HG03039 (cell line): ENCODE measurements around the gene LRRC14B.
"Not testable (repeated sequence)": the region's sequence is repeated elsewhere in the genome, so short reads cannot be mapped to it uniquely, and the experiment has no call there.

Source experiments
- ATAC-seq: cut with Tn5 transposase; IDR thresholded peaks from one replicate; pipeline ENCODE4 v1.9.1; 2021; ENCODE audit warnings: mild to moderate bottlenecking, moderate library complexity; ENCODE audit not compliant: unreplicated experiment

Gene LRRC14B

GRCh38 chr5:159448-160172 lies 31.7 kb upstream of the LRRC14B start:
- ATAC-seq = no peak

DNA sequence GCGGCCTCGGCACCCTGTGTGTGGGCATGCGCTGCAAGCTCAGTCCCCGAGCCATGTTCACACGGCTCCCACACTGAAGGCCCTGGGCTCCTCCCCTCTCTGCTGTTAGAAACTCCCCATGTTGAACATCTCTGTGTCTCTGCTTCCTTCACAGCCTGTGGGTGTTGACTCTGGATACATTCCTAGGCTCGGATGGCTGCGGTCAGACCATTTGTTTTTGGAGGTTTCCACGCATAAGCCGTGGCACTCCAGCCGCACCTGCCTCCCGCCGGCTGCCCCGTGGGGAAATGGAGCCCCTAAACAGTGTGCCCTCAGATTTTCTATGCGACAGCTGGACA lies 31.2 kb upstream of the LRRC14B start:
- no peak for ATAC-seq

DNA sequence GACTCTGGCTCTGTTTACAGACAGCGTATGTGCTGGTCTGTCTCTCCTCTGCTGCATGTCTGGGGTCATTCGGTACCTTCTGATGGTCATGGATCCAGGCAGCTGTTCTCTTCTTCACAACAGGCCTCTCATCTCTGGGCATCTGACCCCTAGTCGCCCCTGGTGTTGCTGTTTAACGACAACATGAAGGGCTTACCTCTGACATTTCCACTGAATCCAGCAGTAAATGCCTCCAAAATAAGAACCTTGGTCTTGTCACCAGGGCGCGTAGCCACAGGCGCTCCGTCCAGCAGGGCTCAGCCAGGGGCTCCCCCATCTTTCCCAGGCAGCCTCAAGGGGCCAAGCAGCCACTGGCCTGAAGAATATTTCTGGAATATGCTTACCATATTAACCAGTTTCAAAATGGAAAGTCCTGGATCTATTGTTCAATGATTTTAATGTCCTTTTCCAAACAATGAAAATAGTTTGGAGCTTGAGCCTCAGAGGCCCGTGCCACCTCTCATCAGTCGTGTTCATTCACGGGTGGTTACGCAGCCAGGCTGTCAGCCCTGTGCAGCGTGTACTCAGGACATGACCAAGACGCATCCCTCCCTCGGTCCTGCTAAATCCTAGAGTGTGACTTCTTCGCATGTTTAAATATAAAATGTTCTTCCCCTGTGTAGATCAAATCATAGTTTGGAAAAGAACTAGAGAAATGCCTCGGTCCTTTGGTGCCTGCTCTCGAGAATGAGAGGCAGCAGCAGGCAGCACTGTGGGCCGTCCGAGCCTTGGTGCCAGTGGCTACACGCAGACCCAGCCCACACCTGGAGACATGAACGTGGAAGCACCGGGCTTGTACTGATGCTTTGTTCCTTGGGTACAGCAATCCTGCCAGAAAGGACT lies 30.1 kb upstream of the LRRC14B start:
- no peak for ATAC-seq

- ATAC-seq = no peak
Measured at GRCh38 chr5:161803-162110, 29.5 kb upstream of the LRRC14B start.

GRCh38 chr5:162190-162564 lies 29.1 kb upstream of the LRRC14B start:
- no peak for ATAC-seq

DNA sequence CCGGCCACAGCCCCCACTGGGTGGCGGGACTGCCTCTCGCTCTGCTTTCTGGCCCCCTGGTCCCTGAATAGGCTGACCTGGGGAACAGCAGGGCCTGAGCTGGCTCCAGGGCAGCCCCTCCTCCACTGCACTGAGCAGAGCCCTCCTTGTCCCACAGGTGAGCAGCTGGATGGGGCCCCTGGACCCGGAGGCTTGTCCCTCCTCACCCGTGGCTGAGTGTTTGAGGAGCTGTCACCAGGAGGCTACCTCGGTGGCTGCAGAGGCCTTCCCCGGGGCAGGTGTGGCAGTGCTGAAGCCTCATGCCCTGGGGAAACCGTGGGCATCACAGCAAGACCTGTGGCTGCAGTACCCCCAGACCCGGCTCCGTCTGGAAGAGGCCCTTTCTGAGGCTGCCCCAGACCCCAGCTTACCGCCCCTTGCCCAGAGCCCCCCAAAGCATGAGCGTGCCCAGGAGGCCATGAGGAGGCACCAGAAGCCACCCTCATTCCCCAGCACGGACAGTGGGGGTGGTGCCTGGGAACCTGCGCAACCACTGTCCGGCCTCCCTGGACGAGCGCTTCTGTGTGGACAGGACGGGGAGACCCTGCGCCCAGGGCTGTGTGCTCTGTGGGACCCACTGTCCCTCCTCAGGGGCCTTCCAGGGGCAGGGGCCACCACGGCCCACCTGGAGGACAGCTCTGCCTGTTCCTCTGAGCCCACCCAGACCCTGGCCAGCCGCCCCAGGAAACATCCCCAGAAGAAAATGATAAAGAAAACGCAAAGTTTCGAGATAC lies 28.5 kb upstream of the LRRC14B start:
- no peak for ATAC-seq

DNA sequence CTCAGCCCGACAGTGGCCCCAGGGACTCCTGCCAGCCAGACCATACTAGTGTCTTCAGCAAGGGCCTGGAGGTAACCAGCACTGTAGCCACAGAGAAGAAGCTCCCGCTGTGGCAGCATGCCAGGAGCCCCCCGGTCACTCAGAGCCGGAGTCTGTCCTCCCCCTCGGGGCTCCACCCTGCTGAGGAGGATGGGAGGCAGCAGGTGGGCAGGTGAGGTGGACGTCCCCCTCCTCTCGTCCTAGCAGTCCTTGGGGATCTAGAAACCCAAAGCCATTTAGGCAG lies 28.0 kb upstream of the LRRC14B start:
- no peak for ATAC-seq

GRCh38 chr5:163841-164240 lies 27.5 kb upstream of the LRRC14B start:
- ATAC-seq = no peak

GRCh38 chr5:164244-164643 lies 27.1 kb upstream of the LRRC14B start:
- ATAC-seq = no peak

DNA sequence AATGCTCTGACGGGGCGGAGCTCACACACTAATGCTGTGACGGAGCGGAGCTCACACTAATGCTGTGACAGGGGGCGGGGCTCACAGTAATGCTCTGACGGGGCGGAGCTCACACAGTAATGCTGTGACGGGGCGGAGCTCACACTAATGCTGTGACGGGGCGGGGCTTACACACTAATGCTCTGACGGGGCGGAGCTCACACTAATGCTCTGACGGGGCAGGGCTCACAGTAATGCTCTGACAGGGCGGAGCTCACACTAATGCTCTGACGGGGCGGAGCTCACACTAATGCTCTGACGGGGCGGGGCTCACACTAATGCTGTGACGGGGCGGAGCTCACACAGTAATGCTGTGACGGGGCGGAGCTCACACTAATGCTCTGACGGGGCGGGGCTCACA lies 26.5 kb upstream of the LRRC14B start:
- ATAC-seq = not testable (repeated sequence)

DNA sequence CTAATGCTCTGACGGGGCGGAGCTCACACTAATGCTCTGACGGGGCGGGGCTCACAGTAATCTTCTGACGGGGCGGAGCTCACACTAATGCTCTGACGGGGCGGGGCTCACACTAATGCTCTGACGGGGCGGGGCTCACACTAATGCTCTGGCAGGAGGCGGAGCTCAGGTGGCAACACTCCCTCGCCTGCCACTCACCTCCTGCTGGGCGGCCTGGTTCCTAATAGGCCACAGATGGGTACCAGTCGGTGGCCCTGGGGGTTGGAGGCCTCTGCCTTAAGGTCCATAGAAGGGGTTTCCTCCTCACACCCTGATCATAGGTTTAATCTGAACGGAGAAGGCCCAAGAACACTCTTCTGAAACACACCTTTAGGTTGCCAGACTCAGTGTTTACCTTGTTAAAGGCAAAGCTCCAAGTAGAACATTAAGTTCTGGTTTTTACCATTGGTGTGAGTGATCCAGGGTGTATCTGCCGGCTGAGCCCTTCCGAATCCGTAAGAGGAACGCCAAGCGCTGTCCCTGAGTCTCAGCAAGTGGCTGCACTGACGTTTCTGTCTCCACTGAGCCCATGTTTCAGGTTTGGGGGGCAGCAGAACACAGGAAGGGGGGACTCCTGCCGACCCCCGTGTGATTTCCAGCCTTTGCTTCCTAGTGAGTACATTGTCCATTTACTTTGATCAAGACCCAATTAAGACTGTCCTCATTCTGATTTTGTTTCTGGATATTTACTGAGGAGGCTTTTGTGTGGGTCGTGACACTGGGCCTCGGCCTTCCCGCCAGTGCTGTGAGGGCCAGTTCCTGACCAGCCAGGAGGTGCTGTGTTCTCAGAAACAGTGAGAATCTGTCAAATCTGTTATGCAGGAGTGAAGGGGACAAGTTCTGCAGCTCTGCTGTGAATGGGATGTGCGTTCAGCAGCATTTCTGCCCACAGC lies 24.6 kb upstream of the LRRC14B start:
- no peak for ATAC-seq

- no peak for ATAC-seq
Measured at GRCh38 chr5:167511-167910, 23.8 kb upstream of the LRRC14B start.

GRCh38 chr5:167982-168660 lies 23.2 kb upstream of the LRRC14B start:
- ATAC-seq = no peak

DNA sequence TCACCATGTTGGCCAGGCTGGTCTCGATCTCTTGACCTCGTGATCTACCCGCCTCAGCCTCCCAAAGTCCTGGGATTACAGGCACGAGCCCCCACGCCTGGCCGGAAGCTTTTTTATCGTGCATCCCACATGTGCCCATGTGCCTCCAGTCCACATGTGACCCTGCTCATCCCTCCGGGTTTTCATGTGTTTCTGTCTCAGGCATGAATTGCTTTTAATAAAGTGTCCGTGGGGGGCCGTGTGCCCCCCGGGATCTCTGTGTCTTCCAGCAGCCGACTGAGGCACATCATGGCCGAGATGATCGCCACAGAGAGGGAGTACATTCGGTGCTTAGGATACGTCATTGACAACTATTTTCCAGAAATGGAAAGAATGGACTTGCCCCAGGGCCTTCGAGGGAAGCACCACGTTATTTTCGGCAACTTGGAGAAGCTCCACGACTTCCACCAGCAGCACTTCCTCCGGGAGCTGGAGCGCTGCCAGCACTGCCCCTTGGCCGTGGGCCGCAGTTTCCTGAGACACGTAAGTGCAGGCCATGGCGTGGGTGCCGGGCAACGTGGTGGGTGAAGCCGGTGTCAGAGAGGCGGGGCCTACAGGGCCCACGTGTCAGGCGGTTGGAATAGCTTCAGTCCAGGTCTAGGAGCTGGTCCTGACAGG lies 22.1 kb upstream of the LRRC14B start:
- no peak for ATAC-seq

DNA sequence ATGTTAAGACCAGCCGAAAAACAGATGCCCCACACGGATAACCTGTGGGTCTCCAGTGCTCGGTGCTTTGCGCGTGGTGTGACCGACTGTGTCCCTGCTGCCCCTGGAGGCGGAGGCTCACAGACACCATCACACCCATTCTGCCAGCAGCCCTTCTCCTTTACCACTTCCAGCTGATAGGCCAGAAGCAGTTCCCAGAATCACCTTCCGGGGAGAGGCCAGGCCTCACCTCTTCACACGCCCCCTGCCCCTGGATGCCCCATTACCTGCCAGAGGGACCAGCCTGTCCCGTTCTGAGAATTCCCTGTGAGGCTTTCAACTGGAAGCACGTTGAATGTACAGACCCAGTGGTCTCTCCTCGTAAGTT lies 21.6 kb upstream of the LRRC14B start:
- no peak for ATAC-seq

DNA sequence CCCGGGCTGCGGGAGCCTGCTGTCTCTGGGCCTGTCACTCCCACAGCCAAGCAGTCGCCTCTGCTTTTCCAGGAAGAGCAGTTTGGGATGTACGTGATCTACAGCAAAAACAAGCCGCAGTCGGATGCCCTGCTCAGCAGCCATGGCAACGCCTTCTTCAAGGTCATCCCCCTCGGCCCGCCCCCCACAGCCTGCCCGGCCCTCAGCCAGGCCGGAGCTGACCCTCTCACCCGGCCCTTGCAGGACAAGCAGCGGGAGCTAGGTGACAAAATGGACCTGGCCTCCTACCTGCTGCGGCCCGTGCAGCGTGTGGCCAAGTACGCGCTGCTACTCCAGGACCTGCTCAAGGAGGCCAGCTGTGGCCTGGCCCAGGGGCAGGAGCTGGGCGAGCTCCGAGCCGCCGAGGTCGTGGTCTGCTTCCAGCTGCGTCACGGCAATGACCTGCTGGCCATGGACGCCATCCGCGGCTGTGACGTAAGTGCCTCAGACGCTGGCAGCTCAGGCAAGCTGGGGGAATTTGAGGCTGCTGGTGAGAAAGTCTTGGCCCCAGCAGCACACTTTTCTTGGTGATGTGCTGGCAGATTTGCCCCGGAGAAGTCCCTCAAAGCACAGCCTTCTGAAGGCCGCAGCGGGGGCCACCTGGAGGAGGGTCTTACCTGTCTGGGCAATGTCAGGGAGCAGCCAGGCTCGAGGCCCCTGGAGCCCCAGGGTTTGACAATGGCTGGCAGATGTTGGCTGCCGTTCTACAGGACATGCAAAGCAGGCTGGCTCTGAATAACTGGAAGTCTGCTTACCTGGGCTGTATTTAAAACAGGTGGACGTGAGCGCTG lies 20.1 kb upstream of the LRRC14B start:
- ATAC-seq = no peak

DNA sequence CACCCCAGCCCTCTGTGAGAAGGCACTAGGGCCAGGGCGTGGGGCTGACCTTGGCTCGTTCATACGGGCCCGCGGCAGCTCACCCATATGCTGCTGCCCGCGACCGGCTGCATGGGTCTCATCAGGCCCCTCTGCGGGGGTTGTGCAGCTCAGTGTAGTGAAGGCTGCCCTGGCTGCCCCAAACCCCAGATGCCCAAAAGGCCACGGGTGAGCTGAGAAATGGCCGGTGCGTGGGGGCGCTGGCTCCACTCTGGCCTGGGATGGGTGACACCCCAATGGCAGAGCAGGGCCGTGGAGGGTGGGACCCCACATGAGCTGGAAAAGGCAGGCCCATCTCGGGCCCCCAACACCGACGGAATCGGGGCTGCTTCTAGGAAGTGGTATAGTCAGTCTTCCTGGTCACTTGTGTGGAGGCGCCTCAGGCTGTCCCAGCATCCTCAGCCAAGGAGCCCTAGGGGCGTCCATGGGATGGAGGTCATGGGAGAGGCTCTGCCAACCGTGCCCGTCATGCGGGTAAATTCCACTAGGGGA lies 19.4 kb upstream of the LRRC14B start:
- ATAC-seq = no peak

- no peak for ATAC-seq
Measured at GRCh38 chr5:172421-172820, 18.9 kb upstream of the LRRC14B start.

- ATAC-seq = no peak
Measured at GRCh38 chr5:172841-173251, 18.4 kb upstream of the LRRC14B start.
